Ammon's horn (tissue), 1 donor: ENCODE results near the gene ATP2B2.

Source experiments
- DNase-seq: peaks from one replicate; pipeline ENCODE4 v3.0.0-alpha.2; 2016; ENCODE audit warnings: low spot score

The ATP2B2 gene

DNA sequence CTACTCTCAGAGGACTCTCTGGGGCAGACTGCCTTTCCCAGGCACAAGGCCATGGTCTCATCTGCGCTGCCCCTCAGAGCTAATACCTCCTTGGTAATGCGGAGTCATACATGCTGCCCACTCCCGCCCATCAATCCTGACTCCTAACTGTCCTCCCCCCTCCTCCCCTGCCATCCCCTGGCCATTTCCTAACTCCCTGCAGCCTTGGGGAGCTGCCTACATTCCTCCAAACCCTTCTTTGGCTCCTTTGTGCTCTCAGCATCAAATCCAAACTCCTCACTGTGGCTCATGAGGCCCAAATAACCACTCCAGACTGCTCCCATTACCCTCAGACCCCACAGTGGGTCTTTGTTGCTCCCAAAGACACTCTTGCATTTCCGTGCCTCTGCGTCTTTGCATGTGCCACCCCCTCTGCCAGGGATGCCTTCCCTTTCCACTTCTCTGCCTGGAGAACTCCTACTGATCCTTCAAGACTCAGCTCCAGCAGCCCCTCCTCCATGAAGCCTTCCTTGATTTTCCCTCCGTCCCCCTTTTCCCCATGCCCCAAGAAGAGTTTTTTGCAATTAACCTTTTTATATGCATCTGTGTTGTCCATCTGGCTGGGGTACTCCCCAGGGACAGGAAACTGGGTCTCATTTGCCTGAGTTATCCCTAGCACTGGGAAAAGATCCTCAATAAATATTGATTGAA is 5.5 kb upstream of the ATP2B2 start:
- DNase-seq, result no peak

GRCh38 chr3:10510086-10510742 is 4.8 kb upstream of the ATP2B2 start:
- DNase-seq, result no peak

- DNase-seq, result no peak
Observed at GRCh38 chr3:10509325-10509724, 3.9 kb upstream of the ATP2B2 start.

- no peak for DNase-seq
Observed at GRCh38 chr3:10508619-10509260, 3.4 kb upstream of the ATP2B2 start.

DNA sequence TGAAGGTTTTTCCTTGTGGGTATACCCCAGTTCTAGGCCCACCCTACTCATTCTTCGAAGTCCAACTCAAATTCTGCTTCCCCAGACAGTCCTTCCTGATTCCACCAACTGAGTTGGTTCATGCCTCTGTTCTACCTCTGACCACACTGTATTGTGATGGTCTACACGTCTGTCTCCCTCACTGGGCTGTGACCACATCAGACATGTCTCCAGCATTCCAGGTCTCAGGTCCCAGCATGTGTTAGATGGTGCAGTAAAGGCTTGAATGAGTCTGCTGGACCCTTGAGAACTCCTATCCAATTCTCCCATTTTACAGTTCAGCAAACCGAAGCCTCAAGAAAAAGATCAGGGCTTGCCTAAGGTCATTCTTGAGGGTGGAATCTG is 2.8 kb upstream of the ATP2B2 start:
- no peak for DNase-seq

- no peak for DNase-seq
Observed at GRCh38 chr3:10507331-10507730, 1.9 kb upstream of the ATP2B2 start.

- no peak for DNase-seq
Observed at GRCh38 chr3:10506696-10507095, 1.3 kb upstream of the ATP2B2 start.

- no peak for DNase-seq
Observed at GRCh38 chr3:10505791-10506585, 602 bp upstream of the ATP2B2 start.

DNA sequence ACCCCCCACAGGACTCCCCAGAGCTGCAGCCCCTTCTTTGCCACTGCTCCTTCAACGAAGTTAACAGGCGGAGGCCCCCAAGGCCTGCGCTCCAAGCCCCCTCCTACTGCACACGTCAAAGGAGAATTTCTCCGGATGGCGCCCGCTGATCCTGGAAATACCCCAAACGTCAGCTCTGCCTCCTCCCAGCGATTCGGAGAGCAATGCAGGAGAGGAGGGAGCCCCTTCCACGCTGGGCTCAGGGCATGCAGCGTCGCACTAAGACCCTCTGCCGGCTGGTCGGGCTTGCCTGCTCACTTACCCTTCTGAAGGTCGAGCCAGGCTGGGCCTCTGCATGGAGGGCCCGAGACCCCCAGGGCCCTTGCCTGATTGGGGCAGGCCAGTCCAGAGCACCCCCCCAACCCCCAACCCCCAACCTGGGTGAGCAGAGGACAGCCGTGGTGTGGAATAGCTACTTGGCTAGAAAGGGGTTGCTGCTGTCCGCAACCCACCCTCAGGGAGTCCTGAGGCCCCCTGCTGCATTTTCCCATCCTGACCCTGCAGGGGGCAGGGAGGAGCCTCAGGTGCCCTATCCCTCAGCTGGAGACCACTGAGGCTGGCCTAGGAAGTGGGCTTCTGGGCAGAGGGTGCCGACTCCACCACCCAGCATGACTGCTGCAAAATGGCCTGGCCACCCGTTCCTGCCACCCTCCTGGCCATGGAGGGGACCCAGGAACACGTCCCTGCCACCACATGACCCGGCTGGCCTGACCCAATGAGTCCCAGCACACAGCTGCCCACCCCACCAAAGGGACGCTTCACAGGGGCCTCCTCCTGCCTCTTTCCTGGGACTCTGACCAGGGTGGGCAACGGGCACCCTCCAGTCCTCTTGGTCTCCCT is 976 bp downstream of the ATP2B2 start:
- DNase-seq, result no peak

DNA sequence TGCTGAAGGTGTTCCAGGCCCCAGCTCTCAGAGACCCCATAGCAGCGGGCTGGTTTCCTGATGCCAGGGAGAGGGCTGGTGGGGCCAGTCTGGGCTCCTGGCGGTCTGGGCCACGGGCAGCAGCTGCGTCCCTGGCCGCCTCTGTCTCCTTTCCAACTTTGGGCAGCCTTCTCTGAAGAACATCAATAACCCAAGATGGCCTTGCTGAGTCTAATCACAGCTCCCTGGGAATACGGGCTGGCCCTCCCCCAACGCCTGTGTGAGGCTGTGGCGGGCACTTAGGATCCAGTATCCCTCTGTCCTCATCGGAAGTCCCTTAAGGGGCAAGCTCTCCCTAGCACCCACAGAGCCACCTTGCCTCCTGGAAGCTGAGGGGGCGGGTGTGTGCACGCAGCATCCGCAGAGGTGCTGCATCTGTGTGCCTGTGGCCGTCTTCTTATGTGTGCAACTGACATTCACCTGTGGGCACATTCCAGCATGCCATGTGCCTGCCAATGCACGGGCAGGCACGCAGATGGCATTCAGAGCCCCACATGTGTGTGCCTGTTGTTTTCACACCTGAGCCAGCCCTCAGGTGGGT is 2.1 kb downstream of the ATP2B2 start:
- no peak for DNase-seq

- DNase-seq, result no peak
Observed at GRCh38 chr3:10502185-10502880, 3.1 kb downstream of the ATP2B2 start.

DNA sequence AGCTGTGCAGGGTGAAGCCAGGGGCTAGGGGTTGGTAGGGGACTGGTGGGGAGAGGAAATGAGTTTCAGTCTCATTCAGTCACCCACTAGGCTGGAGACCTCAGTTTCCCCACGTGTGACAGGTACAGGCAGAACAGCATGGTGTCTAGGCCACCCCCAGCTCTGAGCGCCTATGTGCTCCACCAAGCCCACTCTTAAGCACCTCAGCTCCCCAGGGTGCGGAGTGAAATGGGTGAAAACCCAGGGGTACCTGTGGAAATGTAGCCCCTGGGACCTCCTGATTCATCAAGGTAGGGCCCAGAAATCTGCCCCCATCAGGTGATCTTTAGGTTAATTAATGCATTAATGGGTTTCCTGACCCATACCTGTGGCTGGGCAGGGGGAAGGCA is 3.7 kb downstream of the ATP2B2 start:
- DNase-seq, result no peak

GRCh38 chr3:10500717-10501663 is 4.4 kb downstream of the ATP2B2 start:
- DNase-seq, result no peak

GRCh38 chr3:10498271-10498670 is 7.1 kb downstream of the ATP2B2 start:
- no peak for DNase-seq

DNA sequence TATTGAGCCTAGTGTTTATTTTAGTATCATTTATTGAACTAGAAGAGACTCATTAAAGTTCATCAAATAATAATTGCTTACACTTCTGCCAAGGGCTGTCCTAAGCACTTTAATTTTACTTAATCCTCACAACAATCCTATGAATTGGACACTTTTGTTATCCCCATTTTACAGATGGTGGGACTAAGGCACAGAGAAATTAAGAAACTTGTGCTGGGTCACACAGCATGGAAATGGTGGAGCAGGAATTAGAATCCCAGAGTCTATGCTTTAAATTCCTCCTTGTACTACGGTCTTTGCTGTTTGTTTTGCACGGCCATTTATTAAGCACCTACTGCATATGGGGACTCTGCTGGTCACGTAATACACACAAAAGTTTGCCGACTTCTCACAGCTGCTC is 7.9 kb downstream of the ATP2B2 start:
- no peak for DNase-seq

- no peak for DNase-seq
Observed at GRCh38 chr3:10496121-10496863, 9.1 kb downstream of the ATP2B2 start.

- DNase-seq, result no peak
Observed at GRCh38 chr3:10495614-10496013, 9.8 kb downstream of the ATP2B2 start.

- no peak for DNase-seq
Observed at GRCh38 chr3:10495003-10495402, 10.4 kb downstream of the ATP2B2 start.

DNA sequence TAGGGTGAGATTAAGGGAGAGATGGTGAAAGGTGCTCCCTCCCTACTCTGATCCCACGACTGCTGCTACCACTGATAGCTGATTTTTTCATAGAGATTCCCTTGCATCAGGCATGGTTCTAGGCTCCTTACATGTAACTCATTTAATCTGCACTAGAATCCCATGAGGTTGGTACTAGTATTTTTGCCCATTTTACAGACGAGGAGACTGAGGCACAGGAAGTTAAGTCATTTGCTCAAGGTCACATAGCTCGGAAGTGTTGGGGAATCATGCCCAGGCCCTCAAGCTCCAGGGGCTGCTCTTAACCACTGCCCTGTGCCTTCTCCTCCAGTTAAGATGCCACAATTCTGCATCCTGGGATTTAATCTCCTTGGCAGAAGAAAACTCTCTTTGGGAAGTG is 11.2 kb downstream of the ATP2B2 start:
- no peak for DNase-seq
